ENCODE measurements around the gene TCP11L2.

The TCP11L2 gene

DNA sequence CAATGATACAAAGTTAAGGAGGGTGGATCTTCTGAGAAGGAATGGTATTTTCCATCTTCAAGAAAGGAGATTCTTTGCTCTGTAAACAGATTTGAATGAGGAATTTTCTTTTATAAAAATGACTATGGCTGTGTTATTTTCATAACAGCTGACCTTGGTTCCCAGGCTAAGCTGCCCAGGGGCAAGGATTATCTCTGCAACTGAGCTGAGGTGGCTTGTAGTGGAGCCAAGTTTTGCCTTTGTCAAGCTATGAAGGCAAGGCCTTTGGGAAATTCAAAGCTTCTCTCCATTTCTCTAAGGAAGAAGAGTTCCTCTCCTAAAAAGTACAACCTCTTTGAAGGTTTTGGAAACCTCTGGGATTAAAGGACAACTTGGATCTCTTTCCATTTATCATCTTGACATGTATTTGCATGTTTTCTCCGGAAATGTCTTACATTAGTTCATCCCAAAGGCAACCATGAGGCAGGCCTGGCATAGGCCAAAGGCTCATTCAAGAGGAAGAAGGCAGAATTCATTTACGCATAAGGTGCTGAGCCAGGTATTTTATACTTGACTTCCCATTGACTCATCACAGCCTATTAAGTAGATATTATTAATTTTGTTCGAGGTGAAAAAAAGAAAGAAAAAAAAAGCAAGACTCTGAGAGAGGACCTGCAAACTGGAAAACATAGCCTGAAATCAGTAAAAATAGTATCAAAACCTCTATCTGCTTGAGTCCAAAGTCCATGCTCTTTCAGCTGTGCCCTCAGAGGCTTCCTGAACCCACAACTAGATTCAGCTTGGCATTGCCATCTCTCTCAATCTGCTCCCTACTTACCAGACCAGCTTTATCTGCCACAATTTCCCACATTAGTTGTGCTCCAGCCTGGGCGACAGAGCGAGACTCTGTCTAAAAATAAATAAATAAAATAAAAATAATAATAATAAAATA lies 30.7 kb upstream of the TCP11L2 start:
- Histone ChIP-seq H3K9me3 (ENCODE audit: control insufficient read depth in 2 of 2, low read length in 2 of 2) (no peaks in the 10 kb centered on the region), H3K4me1 (ENCODE audit: control insufficient read depth, insufficient read depth, low read length) (no peaks in the 10 kb centered on the region), H3K36me3 (ENCODE audit: control insufficient read depth in 2 of 2, insufficient read depth in 2 of 2, low read length in 2 of 2) (no peaks in the 10 kb centered on the region), H3K27me3 (ENCODE audit: control insufficient read depth in 1 of 2, insufficient read depth in 2 of 2, low read length in 2 of 2) (no peaks in the 10 kb centered on the region), H3K4me3 (ENCODE audit: low read length in 2 of 2) (no peak overlapping the region), H3K27ac (ENCODE audit: low read length) (no peak overlapping the region), H3K9ac (ENCODE audit: low read length in 2 of 2) (no peak overlapping the region)

DNA sequence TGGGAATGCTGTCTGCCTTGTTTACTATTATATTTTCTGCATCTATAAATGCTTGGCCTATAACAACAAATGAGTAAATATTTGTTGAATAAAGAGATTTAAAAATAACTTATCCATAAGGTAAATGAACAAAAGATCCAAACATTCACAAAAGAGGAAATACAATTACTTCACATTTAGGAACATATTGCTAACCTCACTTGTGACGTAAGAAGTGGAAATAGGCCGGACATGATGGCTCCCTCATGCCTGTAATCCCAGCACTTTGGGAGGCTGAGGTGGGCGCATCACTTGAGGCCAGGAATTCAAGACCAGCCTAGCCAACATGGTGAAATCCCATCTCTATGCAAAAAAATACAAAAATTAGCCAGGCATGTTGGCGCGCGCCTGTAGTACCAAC lies 29.0 kb upstream of the TCP11L2 start:
- H3K9ac ChIP-seq (ENCODE audit: low read length in 2 of 2): no peak overlapping the region
- H3K9me3 ChIP-seq (ENCODE audit: control insufficient read depth in 2 of 2, low read length in 2 of 2): no peaks in the 10 kb centered on the region
- no peaks in the 10 kb centered on the region for H3K36me3 ChIP-seq (ENCODE audit: control insufficient read depth in 2 of 2, insufficient read depth in 2 of 2, low read length in 2 of 2)
- H3K27me3 ChIP-seq (ENCODE audit: control insufficient read depth in 1 of 2, insufficient read depth in 2 of 2, low read length in 2 of 2): no peaks in the 10 kb centered on the region
- H3K27ac ChIP-seq (ENCODE audit: low read length): no peak overlapping the region
- no peaks in the 10 kb centered on the region for H3K4me1 ChIP-seq (ENCODE audit: control insufficient read depth, insufficient read depth, low read length)
- no peak overlapping the region for H3K4me3 ChIP-seq (ENCODE audit: low read length in 2 of 2)

DNA sequence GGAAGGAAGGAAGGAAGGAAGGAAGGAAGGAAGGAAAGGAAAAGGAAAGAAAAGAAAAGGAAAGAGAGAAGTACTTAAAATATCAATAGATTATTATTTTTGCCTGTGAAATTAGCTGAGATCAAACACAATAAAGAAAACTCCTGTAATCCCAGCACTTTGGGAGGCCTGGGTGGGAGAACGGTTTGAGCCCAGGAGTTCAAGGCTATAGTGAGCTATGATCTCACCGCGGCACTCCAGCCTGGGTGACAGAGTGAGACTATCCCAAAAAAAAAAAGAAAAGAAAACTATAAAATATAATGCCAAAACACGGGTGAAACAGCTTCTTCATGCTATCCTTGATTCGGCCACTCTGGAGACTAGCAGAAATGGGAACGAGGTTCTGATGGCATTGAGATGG lies 28.5 kb upstream of the TCP11L2 start:
- Histone ChIP-seq H3K4me1 (ENCODE audit: control insufficient read depth, insufficient read depth, low read length) (no peaks in the 10 kb centered on the region), H3K27me3 (ENCODE audit: control insufficient read depth in 1 of 2, insufficient read depth in 2 of 2, low read length in 2 of 2) (no peaks in the 10 kb centered on the region), H3K27ac (ENCODE audit: low read length) (no peak overlapping the region), H3K9ac (ENCODE audit: low read length in 2 of 2) (no peak overlapping the region), H3K4me3 (ENCODE audit: low read length in 2 of 2) (no peak overlapping the region), H3K36me3 (ENCODE audit: control insufficient read depth in 2 of 2, insufficient read depth in 2 of 2, low read length in 2 of 2) (no peaks in the 10 kb centered on the region), H3K9me3 (ENCODE audit: control insufficient read depth in 2 of 2, low read length in 2 of 2) (no peaks in the 10 kb centered on the region)

DNA sequence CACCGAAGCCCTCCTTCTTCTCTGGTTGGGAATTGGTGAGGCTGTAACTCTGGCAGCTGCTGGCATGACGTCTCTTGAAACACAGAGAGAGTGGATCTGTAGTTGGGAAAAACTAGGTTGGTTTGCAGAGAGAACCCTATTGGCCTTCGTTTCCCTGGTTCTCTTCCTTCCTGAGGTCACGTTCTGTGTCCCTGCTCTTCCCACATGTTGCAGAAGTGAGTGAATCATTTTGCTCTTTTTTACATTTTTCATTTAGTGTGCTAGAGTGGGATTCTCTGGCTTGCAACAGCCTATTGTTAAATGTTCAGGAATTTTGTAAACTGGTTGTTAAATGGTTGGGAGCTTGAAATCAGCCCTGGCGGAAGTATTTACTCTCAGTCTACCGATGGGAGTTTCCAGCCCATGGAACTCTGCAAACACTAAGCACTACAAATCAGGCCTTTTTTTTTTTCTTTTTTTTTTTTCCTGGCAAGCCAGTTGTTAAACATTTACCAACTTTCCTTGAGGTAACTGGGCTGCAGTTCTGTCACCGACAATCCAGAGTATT lies 27.9 kb upstream of the TCP11L2 start:
- Histone ChIP-seq H3K36me3 (ENCODE audit: control insufficient read depth in 2 of 2, insufficient read depth in 2 of 2, low read length in 2 of 2) (no peaks in the 10 kb centered on the region), H3K4me3 (ENCODE audit: low read length in 2 of 2) (no peak overlapping the region), H3K27me3 (ENCODE audit: control insufficient read depth in 1 of 2, insufficient read depth in 2 of 2, low read length in 2 of 2) (no peaks in the 10 kb centered on the region), H3K27ac (ENCODE audit: low read length) (no peak overlapping the region), H3K9me3 (ENCODE audit: control insufficient read depth in 2 of 2, low read length in 2 of 2) (no peaks in the 10 kb centered on the region), H3K4me1 (ENCODE audit: control insufficient read depth, insufficient read depth, low read length) (no peaks in the 10 kb centered on the region), H3K9ac (ENCODE audit: low read length in 2 of 2) (no peak overlapping the region)

GRCh38 chr12:106275458-106275857 lies 27.1 kb upstream of the TCP11L2 start:
- Histone ChIP-seq H3K4me1 (ENCODE audit: control insufficient read depth, insufficient read depth, low read length) (no peaks in the 10 kb centered on the region), H3K36me3 (ENCODE audit: control insufficient read depth in 2 of 2, insufficient read depth in 2 of 2, low read length in 2 of 2) (no peaks in the 10 kb centered on the region), H3K4me3 (ENCODE audit: low read length in 2 of 2) (no peak overlapping the region), H3K27me3 (ENCODE audit: control insufficient read depth in 1 of 2, insufficient read depth in 2 of 2, low read length in 2 of 2) (no peaks in the 10 kb centered on the region), H3K27ac (ENCODE audit: low read length) (no peak overlapping the region), H3K9ac (ENCODE audit: low read length in 2 of 2) (no peak overlapping the region), H3K9me3 (ENCODE audit: control insufficient read depth in 2 of 2, low read length in 2 of 2) (no peaks in the 10 kb centered on the region)

- no peaks in the 10 kb centered on the region for H3K27me3 ChIP-seq (ENCODE audit: control insufficient read depth in 1 of 2, insufficient read depth in 2 of 2, low read length in 2 of 2)
- H3K4me1 ChIP-seq (ENCODE audit: control insufficient read depth, insufficient read depth, low read length): no peaks in the 10 kb centered on the region
- H3K4me3 ChIP-seq (ENCODE audit: low read length in 2 of 2): no peak overlapping the region
- H3K27ac ChIP-seq (ENCODE audit: low read length): no peak overlapping the region
- H3K9ac ChIP-seq (ENCODE audit: low read length in 2 of 2): no peak overlapping the region
- H3K36me3 ChIP-seq (ENCODE audit: control insufficient read depth in 2 of 2, insufficient read depth in 2 of 2, low read length in 2 of 2): no peaks in the 10 kb centered on the region
- H3K9me3 ChIP-seq (ENCODE audit: control insufficient read depth in 2 of 2, low read length in 2 of 2): no peaks in the 10 kb centered on the region
Measured at GRCh38 chr12:106276032-106276740, 26.3 kb upstream of the TCP11L2 start.

GRCh38 chr12:106280106-106280505 lies 22.4 kb upstream of the TCP11L2 start:
- Histone ChIP-seq H3K27me3 (ENCODE audit: control insufficient read depth in 1 of 2, insufficient read depth in 2 of 2, low read length in 2 of 2) (peaks cover 0 to 2% of the 10 kb centered on the region in 2 donors), H3K9ac (ENCODE audit: low read length in 2 of 2) (no peak overlapping the region), H3K27ac (ENCODE audit: low read length) (no peak overlapping the region), H3K4me1 (ENCODE audit: control insufficient read depth, insufficient read depth, low read length) (no peaks in the 10 kb centered on the region), H3K36me3 (ENCODE audit: control insufficient read depth in 2 of 2, insufficient read depth in 2 of 2, low read length in 2 of 2) (no peaks in the 10 kb centered on the region), H3K4me3 (ENCODE audit: low read length in 2 of 2) (no peak overlapping the region), H3K9me3 (ENCODE audit: control insufficient read depth in 2 of 2, low read length in 2 of 2) (peaks cover 4 to 7% of the 10 kb centered on the region in 2 donors)

GRCh38 chr12:106281056-106281782 lies 21.3 kb upstream of the TCP11L2 start:
- Histone ChIP-seq H3K27ac (ENCODE audit: low read length) (no peak overlapping the region), H3K9me3 (ENCODE audit: control insufficient read depth in 2 of 2, low read length in 2 of 2) (peaks cover 4 to 7% of the 10 kb centered on the region in 2 donors)

GRCh38 chr12:106281804-106282203 lies 20.7 kb upstream of the TCP11L2 start:
- Histone ChIP-seq H3K9ac (ENCODE audit: low read length in 2 of 2) (no peak overlapping the region), H3K27ac (ENCODE audit: low read length) (no peak overlapping the region), H3K9me3 (ENCODE audit: control insufficient read depth in 2 of 2, low read length in 2 of 2) (peaks cover 4 to 7% of the 10 kb centered on the region in 2 donors), H3K36me3 (ENCODE audit: control insufficient read depth in 2 of 2, insufficient read depth in 2 of 2, low read length in 2 of 2) (no peaks in the 10 kb centered on the region), H3K4me1 (ENCODE audit: control insufficient read depth, insufficient read depth, low read length) (no peaks in the 10 kb centered on the region), H3K4me3 (ENCODE audit: low read length in 2 of 2) (no peak overlapping the region), H3K27me3 (ENCODE audit: control insufficient read depth in 1 of 2, insufficient read depth in 2 of 2, low read length in 2 of 2) (peaks cover 0 to 4% of the 10 kb centered on the region in 2 donors)

More at GRCh38 chr12:106281056-106281782, 21.3 kb upstream of the TCP11L2 start:
- H3K4me1 ChIP-seq (ENCODE audit: control insufficient read depth, insufficient read depth, low read length): no peaks in the 10 kb centered on the region
- no peak overlapping the region for H3K4me3 ChIP-seq (ENCODE audit: low read length in 2 of 2)
- H3K27me3 ChIP-seq (ENCODE audit: control insufficient read depth in 1 of 2, insufficient read depth in 2 of 2, low read length in 2 of 2): peaks cover 0 to 4% of the 10 kb centered on the region in 2 donors
- H3K36me3 ChIP-seq (ENCODE audit: control insufficient read depth in 2 of 2, insufficient read depth in 2 of 2, low read length in 2 of 2): no peaks in the 10 kb centered on the region
- H3K9ac ChIP-seq (ENCODE audit: low read length in 2 of 2): no peak overlapping the region

GRCh38 chr12:106282457-106283097 lies 20.0 kb upstream of the TCP11L2 start:
- Histone ChIP-seq H3K4me3 (ENCODE audit: low read length in 2 of 2) (no peak overlapping the region), H3K27me3 (ENCODE audit: control insufficient read depth in 1 of 2, insufficient read depth in 2 of 2, low read length in 2 of 2) (peaks cover 0 to 4% of the 10 kb centered on the region in 2 donors), H3K4me1 (ENCODE audit: control insufficient read depth, insufficient read depth, low read length) (no peaks in the 10 kb centered on the region), H3K27ac (ENCODE audit: low read length) (no peak overlapping the region), H3K9ac (ENCODE audit: low read length in 2 of 2) (no peak overlapping the region), H3K9me3 (ENCODE audit: control insufficient read depth in 2 of 2, low read length in 2 of 2) (peaks cover 4 to 7% of the 10 kb centered on the region in 2 donors), H3K36me3 (ENCODE audit: control insufficient read depth in 2 of 2, insufficient read depth in 2 of 2, low read length in 2 of 2) (no peaks in the 10 kb centered on the region)
